HG03135 (cell line): ENCODE measurements around the gene OBP2B.
"Not testable (repeated sequence)": the region's sequence is repeated elsewhere in the genome, so short reads cannot be mapped to it uniquely, and the experiment has no call there.

ENCODE experiments used
- ATAC-seq: cut with Tn5 transposase; IDR thresholded peaks from one replicate; pipeline ENCODE4 v1.9.1; 2021; ENCODE audit warnings: mild to moderate bottlenecking, moderate library complexity; ENCODE audit not compliant: unreplicated experiment

Gene OBP2B

GRCh38 chr9:133223159-133223756 lies 14.2 kb upstream of the OBP2B start:
- not testable (repeated sequence) for ATAC-seq

GRCh38 chr9:133221994-133222393 lies 12.9 kb upstream of the OBP2B start:
- not testable (repeated sequence) for ATAC-seq

- ATAC-seq: no peak
Observed at GRCh38 chr9:133221177-133221809, 12.2 kb upstream of the OBP2B start.

GRCh38 chr9:133218049-133218975 lies 9.3 kb upstream of the OBP2B start:
- ATAC-seq: not testable (repeated sequence)

- ATAC-seq: not testable (repeated sequence)
Observed at GRCh38 chr9:133217333-133217988, 8.4 kb upstream of the OBP2B start.

GRCh38 chr9:133214276-133214675 lies 5.2 kb upstream of the OBP2B start:
- ATAC-seq: not testable (repeated sequence)

GRCh38 chr9:133210609-133211008 lies 1.6 kb upstream of the OBP2B start:
- ATAC-seq: no peak

- ATAC-seq: no peak
Observed at GRCh38 chr9:133210202-133210532, 1.1 kb upstream of the OBP2B start.

- ATAC-seq: not testable (repeated sequence)
Observed at GRCh38 chr9:133209327-133210201, 514 bp upstream of the OBP2B start.

GRCh38 chr9:133208171-133208879 lies 725 bp downstream of the OBP2B start:
- ATAC-seq: not testable (repeated sequence)

- no peak for ATAC-seq
Observed at GRCh38 chr9:133207540-133208170, 1.4 kb downstream of the OBP2B start.

- ATAC-seq: no peak
Observed at GRCh38 chr9:133207021-133207531, 2.0 kb downstream of the OBP2B start.

- ATAC-seq: no peak
Observed at GRCh38 chr9:133205996-133206931, 2.8 kb downstream of the OBP2B start.

- not testable (repeated sequence) for ATAC-seq
Observed at GRCh38 chr9:133205481-133205887, 3.6 kb downstream of the OBP2B start.

GRCh38 chr9:133204993-133205336 lies 4.1 kb downstream of the OBP2B start:
- ATAC-seq: no peak

GRCh38 chr9:133204335-133204992 lies 4.6 kb downstream of the OBP2B start:
- no peak for ATAC-seq

- ATAC-seq: no peak
Observed at GRCh38 chr9:133203506-133204075, 5.5 kb downstream of the OBP2B start.
